Mesenchymal stem cell (in vitro differentiated cells and primary cell): ENCODE measurements around the gene CGB1.

Experiments
- DNase-seq: peaks from one replicate; pipeline ENCODE4 v3.0.0-alpha.2; 2013
- H2AFZ ChIP-seq: one replicate; pipeline ENCODE4 v1.6.1; 2013; ENCODE audit warnings: low read depth, mild to moderate bottlenecking, control low read depth, inconsistent platforms, low read length, moderate library complexity
- H2AK5ac ChIP-seq: 2 replicates; pipeline ENCODE4 v1.6.1; 2013; ENCODE audit warnings: low read length, moderate library complexity, mild to moderate bottlenecking, inconsistent platforms; ENCODE audit not compliant: severe bottlenecking
- H2BK120ac ChIP-seq: one replicate; pipeline ENCODE4 v1.6.1; 2013; ENCODE audit warnings: low read depth, mild to moderate bottlenecking, inconsistent platforms, low read length, moderate library complexity
- H2BK12ac ChIP-seq, 2 experiments: one replicate each; pipeline ENCODE4 v1.6.1; 2013; ENCODE audit warnings: inconsistent platforms in 2 of 2, low read length in 2 of 2, mild to moderate bottlenecking in 2 of 2, moderate library complexity in 2 of 2, control low read depth in 1 of 2
- H2BK15ac ChIP-seq: one replicate; pipeline ENCODE4 v1.6.1; 2013; ENCODE audit warnings: mild to moderate bottlenecking, low read depth, inconsistent platforms; ENCODE audit not compliant: poor library complexity, severe bottlenecking
- H2BK5ac ChIP-seq: 2 replicates; pipeline ENCODE4 v1.6.1; 2013; ENCODE audit warnings: low read depth, mild to moderate bottlenecking, low read length, control low read depth, inconsistent platforms; ENCODE audit not compliant: poor library complexity, severe bottlenecking
- H3K14ac ChIP-seq, 2 experiments: one replicate each; pipeline ENCODE4 v1.6.1; 2013; ENCODE audit warnings: inconsistent platforms in 2 of 2, low read length in 2 of 2, control low read depth in 1 of 2, mild to moderate bottlenecking in 1 of 2, moderate library complexity in 1 of 2
- H3K18ac ChIP-seq, 2 experiments: one replicate each; pipeline ENCODE4 v1.6.1; 2013; ENCODE audit warnings: inconsistent platforms in 2 of 2, low read length in 2 of 2, control low read depth in 1 of 2, low read depth in 1 of 2, mild to moderate bottlenecking in 1 of 2
- H3K23ac ChIP-seq, 2 experiments: one replicate each; pipeline ENCODE4 v1.6.1; 2013; ENCODE audit warnings: inconsistent platforms in 2 of 2, low read length in 2 of 2, mild to moderate bottlenecking in 2 of 2, moderate library complexity in 2 of 2, control low read depth in 1 of 2
- H3K27ac ChIP-seq: 2 replicates; pipeline ENCODE4 v1.5.1; 2013; ENCODE audit warnings: mild to moderate bottlenecking, moderate library complexity, low read length, control low read depth, inconsistent platforms; ENCODE audit not compliant: poor library complexity, severe bottlenecking
- H3K27me3 ChIP-seq, 2 experiments: 2 replicates each; pipeline versions ENCODE4 v1.6.1 to v1.7.0; 2013; ENCODE audit warnings: low read length in 2 of 2, mild to moderate bottlenecking in 2 of 2, moderate library complexity in 2 of 2, control low read depth in 1 of 2, inconsistent platforms in 1 of 2; ENCODE audit not compliant: control insufficient read depth in 1 of 2, insufficient read depth in 1 of 2
- H3K36me3 ChIP-seq, 2 experiments: 2 replicates each; pipeline versions ENCODE4 v1.6.1 to v1.7.0; 2013; ENCODE audit warnings: low read length in 2 of 2, control low read depth in 1 of 2, inconsistent platforms in 1 of 2, low read depth in 1 of 2, mild to moderate bottlenecking in 1 of 2; ENCODE audit not compliant: insufficient read depth in 2 of 2, control insufficient read depth in 1 of 2
- H3K4ac ChIP-seq, 2 experiments: one replicate each; pipeline ENCODE4 v1.6.1; 2013; ENCODE audit warnings: inconsistent platforms in 2 of 2, low read length in 2 of 2, mild to moderate bottlenecking in 2 of 2, moderate library complexity in 2 of 2, control low read depth in 1 of 2, low read depth in 1 of 2
- H3K4me1 ChIP-seq: 2 replicates; pipeline ENCODE4 v1.6.1; 2013; ENCODE audit warnings: low read depth, low read length, control low read depth; ENCODE audit not compliant: control insufficient read depth, insufficient read depth
- H3K4me2 ChIP-seq: 2 replicates; pipeline ENCODE4 v1.6.1; 2013; ENCODE audit warnings: low read length, mild to moderate bottlenecking, inconsistent platforms; ENCODE audit not compliant: poor library complexity, severe bottlenecking
- H3K4me3 ChIP-seq, 2 experiments: 2 replicates each; pipeline versions ENCODE4 v1.5.1 to v1.7.0; 2013; ENCODE audit warnings: low read length in 2 of 2, mild to moderate bottlenecking in 2 of 2, control low read depth in 1 of 2, low read depth in 1 of 2; ENCODE audit not compliant: insufficient read depth in 1 of 2
- H3K79me1 ChIP-seq: replicated peaks from 2 replicates; pipeline ENCODE4 v1.6.1; 2013; ENCODE audit warnings: mild to moderate bottlenecking, control low read depth, low read length, inconsistent platforms; ENCODE audit not compliant: poor library complexity, severe bottlenecking
- H3K9ac ChIP-seq: 2 replicates; pipeline ENCODE4 v1.7.0; 2013; ENCODE audit warnings: mild to moderate bottlenecking, low read length, moderate library complexity
- H3K9me3 ChIP-seq: 2 replicates; pipeline ENCODE4 v1.7.0; 2013; ENCODE audit warnings: mild to moderate bottlenecking, low read length; ENCODE audit not compliant: control insufficient read depth
- H4K8ac ChIP-seq: one replicate; pipeline ENCODE4 v1.6.1; 2013; ENCODE audit warnings: inconsistent platforms, mild to moderate bottlenecking, low read length, moderate library complexity
- H4K91ac ChIP-seq: one replicate; pipeline ENCODE4 v1.6.1; 2013; ENCODE audit warnings: mild to moderate bottlenecking, low read length, inconsistent platforms
- WGBS: methylation state at CpG from one replicate; pipeline ENCODE4 v1.1.7; 2013; ENCODE audit warnings: mixed read lengths; 5-methylcytosine and 5-hydroxymethylcytosine counted together

CGB1 gene

DNA sequence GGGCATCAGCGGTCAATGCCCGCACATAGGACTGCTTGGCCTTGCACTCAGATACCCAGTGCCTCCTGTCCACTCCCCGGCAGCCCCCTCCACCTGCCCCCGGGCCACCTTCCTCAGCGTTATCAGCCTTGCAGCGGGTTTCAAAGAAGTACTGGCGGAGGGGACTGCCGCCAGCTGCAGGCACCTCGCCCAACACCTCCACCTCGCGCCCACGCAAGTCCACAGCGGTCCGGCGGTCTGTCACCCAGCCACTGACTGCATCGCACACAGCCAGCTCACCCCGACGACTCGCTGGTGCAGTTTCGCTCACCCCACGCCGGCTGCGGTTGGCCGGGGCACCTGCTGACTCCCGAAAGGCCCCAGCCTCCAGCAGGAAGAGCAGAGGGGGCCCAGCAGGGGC, 24.8 kb upstream of the CGB1 start:
- H3K9ac ChIP-seq: no peak overlapping the region
- H3K36me3 ChIP-seq: peaks cover 0 to 4% of the 10 kb centered on the region in 2 experiments
- peaks cover 3% of the 10 kb centered on the region for H3K79me1 ChIP-seq
- H3K9me3 ChIP-seq: no peaks in the 10 kb centered on the region
- H3K27me3 ChIP-seq: peaks cover 44 to 83% of the 10 kb centered on the region in 2 experiments
- no peak overlapping the region for H2BK12ac ChIP-seq
- H4K91ac ChIP-seq: no peak overlapping the region
- H3K4me3 ChIP-seq: no peak overlapping the region
- no peak overlapping the region for H3K4me2 ChIP-seq
- H3K4me1 ChIP-seq: peaks cover 30% of the 10 kb centered on the region
- no peak overlapping the region for H3K27ac ChIP-seq
- no peak overlapping the region for H2BK15ac ChIP-seq
- H3K18ac ChIP-seq: no peak overlapping the region
- DNase-seq: no peak
- 91% methylated on average over 25 of the region's 25 CpGs for WGBS
- H2BK5ac ChIP-seq: no peak overlapping the region
- no peak overlapping the region for H2BK120ac ChIP-seq
- no peak overlapping the region for H2AFZ ChIP-seq
- H3K23ac ChIP-seq: no peak overlapping the region
- peak overlapping the region in 1 of 2 experiments; percentile 39 for H3K14ac ChIP-seq
- H2AK5ac ChIP-seq: no peak overlapping the region
- H3K4ac ChIP-seq: no peak overlapping the region
- no peak overlapping the region for H4K8ac ChIP-seq

GRCh38 chr19:49061000-49061399, 24.3 kb upstream of the CGB1 start:
- Histone ChIP-seq H2BK120ac (no peak overlapping the region), H3K14ac (no peak overlapping the region), H2BK5ac (no peak overlapping the region), H3K36me3 (peaks cover 0 to 4% of the 10 kb centered on the region in 2 experiments), H3K9ac (no peak overlapping the region), H4K8ac (no peak overlapping the region), H2BK15ac (no peak overlapping the region), H3K9me3 (no peaks in the 10 kb centered on the region), H4K91ac (no peak overlapping the region), H3K27me3 (peaks cover 39 to 81% of the 10 kb centered on the region in 2 experiments), H3K23ac (no peak overlapping the region), H3K4me1 (peaks cover 31% of the 10 kb centered on the region), H3K27ac (no peak overlapping the region), H3K4me2 (no peak overlapping the region), H3K79me1 (peaks cover 3% of the 10 kb centered on the region), H3K4ac (no peak overlapping the region), H2AK5ac (no peak overlapping the region), H3K4me3 (no peak overlapping the region), H3K18ac (no peak overlapping the region), H2AFZ (no peak overlapping the region), H2BK12ac (no peak overlapping the region)
- 87% methylated on average over 2 of the region's 2 CpGs for WGBS
- no peak for DNase-seq

GRCh38 chr19:49059053-49059452, 22.4 kb upstream of the CGB1 start:
- peaks cover 0 to 4% of the 10 kb centered on the region in 2 experiments for H3K36me3 ChIP-seq
- H2BK120ac ChIP-seq: no peak overlapping the region
- no peak overlapping the region for H2AFZ ChIP-seq
- no peak overlapping the region for H2BK15ac ChIP-seq
- peaks cover 22 to 74% of the 10 kb centered on the region in 2 experiments for H3K27me3 ChIP-seq
- H3K9ac ChIP-seq: no peak overlapping the region
- H3K4me2 ChIP-seq: no peak overlapping the region
- no peak overlapping the region for H3K4me3 ChIP-seq
- no peak overlapping the region for H2BK5ac ChIP-seq
- H2BK12ac ChIP-seq: no peak overlapping the region
- no peak overlapping the region for H4K8ac ChIP-seq
- peaks cover 19% of the 10 kb centered on the region for H3K4me1 ChIP-seq
- H3K23ac ChIP-seq: peak overlapping the region in 1 of 2 experiments; percentile 78
- H3K4ac ChIP-seq: no peak overlapping the region
- H2AK5ac ChIP-seq: no peak overlapping the region
- no peak for DNase-seq
- H3K9me3 ChIP-seq: no peaks in the 10 kb centered on the region
- no peak overlapping the region for H4K91ac ChIP-seq
- WGBS: 81% methylated on average over 9 of the region's 9 CpGs
- H3K27ac ChIP-seq: no peak overlapping the region
- H3K79me1 ChIP-seq: peaks cover 3% of the 10 kb centered on the region
- H3K18ac ChIP-seq: no peak overlapping the region
- H3K14ac ChIP-seq: peak overlapping the region in 1 of 2 experiments; percentile 36

DNA sequence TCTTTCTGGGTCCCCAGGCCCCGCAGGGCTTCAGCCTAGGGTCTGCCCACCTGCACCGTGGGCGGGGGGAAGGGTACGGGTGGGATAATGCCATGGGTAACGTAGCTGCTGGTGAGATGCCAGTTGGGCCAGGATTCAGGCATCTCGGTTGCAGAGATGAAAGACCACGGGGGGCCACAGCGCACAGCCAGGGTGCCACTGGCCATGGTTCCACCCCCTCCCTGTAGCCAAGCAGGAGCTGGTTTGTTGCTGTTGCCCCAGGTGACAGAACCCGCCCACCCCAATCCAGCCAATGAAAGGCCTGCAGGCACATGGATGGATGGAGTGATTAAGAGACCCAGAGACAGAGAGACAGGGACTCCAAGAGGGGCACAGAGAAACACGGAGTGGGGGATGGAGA, 21.9 kb upstream of the CGB1 start:
- Histone ChIP-seq H3K4ac (no peak overlapping the region), H4K91ac (no peak overlapping the region), H3K4me3 (no peak overlapping the region), H2BK15ac (no peak overlapping the region), H3K4me1 (peaks cover 17% of the 10 kb centered on the region), H3K27me3 (peaks cover 17 to 69% of the 10 kb centered on the region in 2 experiments), H3K23ac (no peak overlapping the region), H3K18ac (no peak overlapping the region), H2BK5ac (no peak overlapping the region), H3K27ac (no peak overlapping the region), H3K9ac (no peak overlapping the region), H2AFZ (no peak overlapping the region), H2AK5ac (no peak overlapping the region), H3K79me1 (peaks cover 3% of the 10 kb centered on the region), H2BK12ac (no peak overlapping the region), H3K36me3 (peaks cover 0 to 4% of the 10 kb centered on the region in 2 experiments), H3K9me3 (no peaks in the 10 kb centered on the region), H2BK120ac (peak overlapping the region; percentile 34), H3K4me2 (no peak overlapping the region), H3K14ac (no peak overlapping the region), H4K8ac (no peak overlapping the region)
- no peak for DNase-seq
- WGBS: 72% methylated on average over 10 of the region's 10 CpGs
